Globus pallidus (tissue), 1 donor: ENCODE results near the gene MLLT3.

Source experiments
- DNase-seq: peaks from one replicate; pipeline ENCODE4 v3.0.0-alpha.2; 2015; ENCODE audit warnings: low spot score

The MLLT3 gene

DNA sequence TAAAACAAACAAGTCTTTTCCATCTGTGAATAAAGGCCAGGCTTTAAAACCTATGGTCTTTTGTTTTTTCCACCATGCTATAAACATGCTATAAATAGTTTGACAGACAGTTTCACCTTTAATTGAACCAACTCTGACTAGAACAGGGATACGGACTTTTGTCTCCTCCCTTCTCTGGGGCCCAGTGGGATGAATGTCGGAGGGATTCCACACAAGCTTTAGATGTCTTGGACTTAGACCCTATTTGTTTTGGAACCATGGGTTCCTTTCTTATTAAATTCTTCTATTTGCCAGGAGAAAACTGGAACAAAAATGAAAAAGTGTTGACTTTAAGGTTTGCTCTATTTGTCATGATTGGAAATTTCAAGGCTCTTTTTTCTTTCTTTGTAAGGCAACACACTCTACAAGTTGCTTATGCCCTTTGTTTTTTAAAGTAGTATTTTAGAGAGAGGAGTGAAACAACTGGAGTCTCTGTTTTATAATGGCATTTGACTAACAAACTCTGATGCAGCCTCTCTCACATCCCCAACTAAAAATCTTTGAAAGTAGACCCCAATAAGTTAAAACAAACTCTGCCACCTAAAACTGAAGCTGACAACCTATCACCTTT is 145.3 kb downstream of the MLLT3 start:
- DNase-seq: no peak

DNA sequence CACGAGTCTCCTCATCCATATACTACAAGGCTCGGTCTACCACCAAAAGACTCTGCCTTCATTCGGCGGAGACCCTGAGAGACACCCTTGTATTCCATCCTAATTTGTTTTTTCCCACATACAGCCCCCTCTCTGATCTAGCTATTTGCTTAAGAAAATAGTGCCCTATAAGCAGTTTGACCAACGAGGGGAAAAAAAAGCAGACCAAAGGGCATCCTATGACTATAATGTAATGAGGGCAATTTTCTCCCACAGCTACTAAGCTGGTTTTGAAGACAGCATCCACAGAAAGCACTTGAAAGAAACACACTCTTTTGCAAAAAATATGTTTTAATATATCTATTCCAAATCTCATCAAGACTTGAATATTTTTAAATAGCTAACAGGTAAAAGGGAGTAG is 147.8 kb downstream of the MLLT3 start:
- no peak for DNase-seq

DNA sequence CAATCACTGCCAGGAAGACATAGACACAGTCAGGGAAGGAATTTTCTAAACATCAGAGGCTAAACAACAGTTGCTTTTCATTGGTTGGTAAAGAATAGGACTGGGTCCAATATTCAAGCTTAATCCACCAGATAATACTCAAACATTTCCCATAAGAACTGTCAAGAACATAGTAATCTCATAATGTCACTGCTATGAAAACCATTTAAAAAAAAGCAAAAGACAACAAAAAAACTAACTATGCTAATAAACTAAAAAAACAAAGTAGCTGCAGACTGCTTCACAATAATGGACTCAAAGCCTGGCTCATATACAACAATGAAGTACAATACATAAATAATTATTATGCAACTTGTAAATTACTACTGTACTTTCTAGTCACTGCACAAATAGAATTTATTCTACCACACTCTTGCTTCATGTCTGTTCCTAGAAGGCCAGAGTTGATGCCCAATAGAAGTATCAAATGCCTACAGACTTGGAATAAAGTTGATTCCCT is 148.7 kb downstream of the MLLT3 start:
- DNase-seq: no peak

DNA sequence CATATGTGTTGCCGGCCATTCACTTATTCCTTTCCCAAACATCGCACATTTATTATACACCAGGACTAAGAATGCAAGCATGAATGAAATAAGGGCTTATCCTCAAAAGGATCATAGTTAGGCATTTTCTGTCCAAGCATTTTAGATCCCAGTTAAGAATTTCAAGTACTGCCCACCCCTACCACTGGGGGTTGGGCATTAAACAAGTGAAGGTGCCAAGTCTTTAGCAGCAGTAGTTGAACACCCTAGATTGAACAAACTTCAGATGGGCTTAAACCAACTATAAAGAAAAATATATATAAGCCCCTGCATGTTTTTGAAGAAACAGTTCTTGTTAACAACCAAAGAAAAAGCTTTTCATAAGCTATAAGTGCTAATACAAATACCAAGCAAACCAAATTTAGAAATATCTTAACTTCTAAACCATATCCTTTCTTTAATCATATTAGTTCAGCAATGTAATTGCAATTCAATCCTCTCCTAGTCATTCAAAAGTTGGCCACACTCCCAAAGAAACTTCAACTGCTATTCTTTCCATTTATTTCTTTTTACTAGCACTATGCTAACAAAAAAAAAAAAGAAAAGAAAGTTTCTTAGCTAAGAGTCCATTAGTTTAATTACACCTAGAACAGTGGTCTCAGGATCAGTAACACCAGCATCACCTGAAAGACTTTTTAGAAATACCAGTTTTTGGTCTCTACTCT is 149.8 kb downstream of the MLLT3 start:
- no peak for DNase-seq

DNA sequence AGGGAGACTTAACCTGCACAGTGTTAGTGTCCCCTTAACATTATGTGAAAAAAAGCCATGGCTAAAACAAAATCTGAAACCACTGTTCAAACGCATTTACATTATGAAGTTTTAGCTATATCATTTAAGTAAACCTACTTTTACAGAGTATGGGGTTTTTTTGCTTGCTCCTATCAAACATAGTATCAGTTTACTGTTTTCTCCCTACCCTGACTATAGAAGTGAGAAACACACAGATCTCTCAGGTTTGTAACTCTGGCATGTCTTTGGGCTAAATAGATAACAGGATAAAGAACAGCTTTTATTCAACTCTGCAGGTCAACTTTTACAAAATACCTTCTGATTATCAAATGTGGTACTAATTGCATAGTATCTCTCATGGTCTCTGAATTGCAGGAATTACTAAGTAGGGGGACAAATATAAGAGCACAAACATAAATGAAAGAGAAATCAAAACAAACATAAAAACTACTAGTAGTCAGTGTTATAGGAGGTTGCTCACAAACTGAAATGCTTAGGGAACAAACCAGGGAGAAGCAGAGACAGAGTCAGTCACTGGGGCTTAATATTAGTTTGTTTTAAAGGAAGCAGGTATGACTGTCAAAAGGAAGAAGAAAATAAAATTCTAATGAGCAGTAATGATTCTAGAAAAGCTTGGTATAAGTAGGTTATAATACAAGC is 155.8 kb downstream of the MLLT3 start:
- DNase-seq: no peak

DNA sequence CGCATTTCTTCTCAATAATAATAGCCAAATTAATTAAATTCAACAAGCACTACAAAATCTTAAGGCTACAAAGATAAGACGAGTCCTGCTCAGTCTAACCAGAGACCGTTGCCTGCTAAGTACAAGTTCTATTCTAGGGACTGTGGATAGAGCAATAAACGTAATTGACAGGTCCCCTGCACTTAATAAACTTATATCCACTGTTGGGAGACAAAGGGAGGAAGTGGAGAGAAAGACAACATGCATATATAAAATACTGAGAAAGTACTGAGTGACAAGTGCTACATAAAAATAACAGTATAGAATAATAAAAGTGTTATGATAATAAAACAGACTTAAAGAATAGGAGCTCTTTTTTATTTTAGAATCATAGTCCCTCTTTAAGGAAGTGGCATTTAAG is 158.1 kb downstream of the MLLT3 start:
- no peak for DNase-seq

DNA sequence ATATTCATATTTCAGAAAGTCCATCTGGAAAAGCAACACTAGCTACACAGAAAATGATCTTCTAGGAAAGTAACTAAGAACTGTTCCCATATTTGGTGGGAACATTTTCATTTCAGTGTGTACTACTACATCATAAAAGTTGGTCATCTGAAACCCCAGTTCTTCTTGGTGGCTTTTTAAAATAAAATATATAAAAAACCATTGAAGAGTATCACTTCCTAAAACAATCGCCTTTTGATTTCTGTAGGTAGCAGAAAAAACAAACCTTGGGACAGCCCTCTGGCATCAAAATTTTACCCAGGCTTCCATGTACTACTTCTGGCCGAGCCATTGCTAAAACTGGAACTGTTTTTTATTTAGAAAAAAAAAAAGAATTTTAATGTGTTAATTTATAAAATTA is 158.5 kb downstream of the MLLT3 start:
- no peak for DNase-seq

DNA sequence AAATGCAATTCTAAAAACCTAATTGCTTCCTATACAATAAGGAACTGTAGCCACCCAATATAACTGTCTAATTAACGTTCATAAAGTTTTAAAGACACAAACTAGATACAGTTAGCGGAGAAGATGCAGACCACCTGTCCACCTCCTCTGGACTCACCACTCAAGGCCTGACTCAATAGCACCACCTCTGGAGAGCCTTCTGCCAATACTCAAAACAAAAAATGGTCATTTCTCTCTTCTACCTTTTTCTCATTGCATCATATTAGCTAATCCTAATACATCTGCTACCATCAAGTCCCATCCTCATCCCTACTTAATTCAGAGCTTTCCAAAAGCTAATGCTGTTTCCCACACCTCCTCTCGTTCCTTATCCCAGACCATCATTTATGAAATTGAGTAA is 159.9 kb downstream of the MLLT3 start:
- DNase-seq: no peak

DNA sequence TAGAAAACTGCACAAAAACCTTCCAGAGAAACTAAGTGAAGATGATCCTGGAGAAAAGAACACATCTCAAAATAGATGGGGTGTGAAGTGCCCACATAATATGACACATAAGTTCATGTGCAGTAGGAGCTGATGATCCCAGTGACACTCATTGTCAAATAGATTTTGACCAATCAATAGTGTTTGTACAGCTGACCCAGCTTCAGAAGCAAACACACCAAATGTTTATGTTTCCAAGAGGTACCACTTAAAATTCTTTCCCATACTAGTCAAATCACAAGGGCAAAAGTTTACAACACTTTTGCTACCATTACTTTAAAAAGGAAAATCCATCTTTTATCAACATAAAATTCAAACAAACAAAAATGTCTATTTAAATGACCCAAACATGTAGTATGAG is 175.0 kb downstream of the MLLT3 start:
- DNase-seq: no peak

DNA sequence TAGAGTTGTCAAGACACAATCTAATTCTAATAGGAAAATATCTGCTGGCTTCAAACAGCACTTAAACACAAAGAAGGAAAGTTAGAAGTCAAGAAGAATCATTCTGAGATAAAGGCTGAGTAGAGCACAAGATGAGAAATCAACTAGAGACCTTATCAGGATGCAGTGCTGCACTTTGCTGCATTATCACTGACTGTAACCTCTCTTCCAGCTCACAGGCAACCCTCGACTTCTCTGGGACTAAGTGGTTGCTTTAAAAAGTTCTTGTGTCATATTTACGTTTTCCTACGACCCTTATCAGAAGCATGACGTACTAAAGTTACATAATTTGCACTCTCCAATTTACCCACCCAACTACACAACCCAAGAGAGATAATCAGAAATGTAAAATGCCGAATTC is 176.1 kb downstream of the MLLT3 start:
- no peak for DNase-seq

DNA sequence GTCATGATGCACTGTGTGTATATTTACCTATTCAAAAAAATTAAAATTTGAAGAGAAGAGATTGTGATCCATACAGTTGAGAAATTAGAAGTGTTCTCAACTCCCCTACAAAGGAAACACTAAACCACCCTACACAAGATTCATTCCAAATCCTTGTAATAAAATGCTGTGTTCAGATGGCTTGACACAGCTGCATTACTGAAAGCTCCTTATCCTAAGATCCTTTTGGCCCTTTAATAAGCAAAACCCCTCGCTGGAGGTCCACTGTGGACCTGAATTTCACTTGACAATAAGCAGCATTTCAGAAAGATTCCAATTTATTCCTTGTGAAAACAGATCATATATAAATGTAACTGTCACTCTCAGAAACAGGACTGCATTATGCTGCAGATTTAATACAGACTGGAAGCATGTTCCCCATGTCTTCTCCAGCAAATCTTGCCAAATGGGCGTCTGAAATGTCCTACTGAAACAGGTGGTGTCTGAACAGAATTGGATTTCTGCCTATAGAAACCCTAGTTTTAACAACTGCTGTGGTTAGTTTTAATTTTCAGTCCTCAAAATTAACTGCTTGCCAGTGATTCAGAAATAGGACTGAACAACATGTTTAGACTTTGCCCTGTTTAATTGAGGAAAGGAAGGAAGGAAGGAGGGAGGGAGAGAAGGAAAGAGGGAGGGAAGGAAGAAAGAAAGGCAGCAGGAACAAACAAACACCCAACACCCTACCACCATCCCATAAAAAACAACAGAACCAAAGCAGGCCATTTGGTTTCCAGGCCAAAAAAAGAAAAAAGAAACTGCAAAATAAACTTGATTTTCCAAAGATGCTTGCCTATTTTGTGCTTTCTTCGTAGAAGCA is 179.6 kb downstream of the MLLT3 start:
- DNase-seq: no peak

DNA sequence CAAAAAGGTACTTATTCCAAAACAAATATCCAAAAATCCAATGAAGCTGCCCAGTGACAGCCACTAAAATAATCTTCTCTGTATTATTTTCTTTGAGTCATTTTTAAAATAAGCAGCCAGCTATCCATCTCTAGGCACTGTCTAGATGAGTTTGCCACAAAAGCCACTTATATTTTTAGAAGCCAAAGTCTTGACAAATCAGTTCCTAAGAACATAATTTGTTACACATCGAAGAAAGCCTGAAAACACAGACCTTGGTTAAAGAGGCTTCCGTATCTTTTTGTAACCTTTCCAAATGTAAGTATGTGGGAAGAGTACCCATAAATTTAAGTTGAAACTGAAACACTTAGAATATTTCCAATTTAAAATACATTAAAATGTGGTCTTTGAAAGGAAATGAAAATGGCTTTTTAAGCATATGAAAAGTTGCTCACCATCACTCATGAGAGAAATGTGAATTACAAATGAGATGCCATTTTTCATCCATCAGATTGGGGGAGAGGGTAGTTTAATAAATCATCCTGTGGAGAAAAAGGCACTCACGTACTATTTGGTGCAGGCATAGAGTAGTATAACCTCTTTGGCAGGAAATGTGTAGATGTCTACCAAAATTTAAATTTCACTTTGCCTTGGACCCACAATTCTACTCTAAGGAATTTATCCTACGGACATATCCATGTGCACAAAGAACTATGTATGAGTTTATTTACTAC is 180.4 kb downstream of the MLLT3 start:
- DNase-seq: no peak

DNA sequence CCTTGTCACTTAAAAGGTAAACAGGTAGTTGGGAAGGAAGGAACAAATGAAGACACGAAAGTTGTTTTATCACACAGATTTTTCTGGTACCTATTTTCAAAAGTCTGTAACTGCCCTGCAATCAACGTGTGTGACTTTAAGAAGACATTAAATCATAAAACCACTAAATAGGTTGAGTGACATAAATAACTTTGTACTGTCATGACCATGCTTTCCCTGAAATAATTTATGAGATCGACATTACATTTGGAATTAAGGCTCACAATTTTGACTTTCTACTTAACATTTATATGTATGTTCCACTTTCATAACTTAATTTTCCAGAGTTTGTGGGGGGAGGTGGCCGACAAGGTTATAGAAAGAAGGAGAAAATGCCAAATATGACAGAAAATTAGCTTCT is 181.1 kb downstream of the MLLT3 start:
- no peak for DNase-seq

DNA sequence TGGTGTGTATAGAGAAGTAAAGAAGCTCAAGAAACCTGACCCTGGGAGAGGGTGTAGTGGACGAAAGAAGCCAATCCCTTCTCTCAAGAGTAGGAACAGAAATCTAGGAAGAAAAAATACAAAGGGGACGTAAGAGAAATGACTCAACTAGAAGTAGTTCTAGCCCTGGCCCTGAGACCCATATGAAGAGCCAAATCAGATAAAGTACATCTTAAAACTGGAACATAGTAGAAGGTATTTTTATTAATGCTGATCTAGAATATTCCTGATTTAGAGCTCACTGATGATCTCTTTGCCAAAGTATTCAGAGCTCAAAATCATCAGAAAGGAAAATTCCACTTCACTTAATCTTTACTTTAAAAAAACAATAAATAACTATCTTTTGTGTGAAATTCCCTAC is 184.8 kb downstream of the MLLT3 start:
- DNase-seq: no peak

DNA sequence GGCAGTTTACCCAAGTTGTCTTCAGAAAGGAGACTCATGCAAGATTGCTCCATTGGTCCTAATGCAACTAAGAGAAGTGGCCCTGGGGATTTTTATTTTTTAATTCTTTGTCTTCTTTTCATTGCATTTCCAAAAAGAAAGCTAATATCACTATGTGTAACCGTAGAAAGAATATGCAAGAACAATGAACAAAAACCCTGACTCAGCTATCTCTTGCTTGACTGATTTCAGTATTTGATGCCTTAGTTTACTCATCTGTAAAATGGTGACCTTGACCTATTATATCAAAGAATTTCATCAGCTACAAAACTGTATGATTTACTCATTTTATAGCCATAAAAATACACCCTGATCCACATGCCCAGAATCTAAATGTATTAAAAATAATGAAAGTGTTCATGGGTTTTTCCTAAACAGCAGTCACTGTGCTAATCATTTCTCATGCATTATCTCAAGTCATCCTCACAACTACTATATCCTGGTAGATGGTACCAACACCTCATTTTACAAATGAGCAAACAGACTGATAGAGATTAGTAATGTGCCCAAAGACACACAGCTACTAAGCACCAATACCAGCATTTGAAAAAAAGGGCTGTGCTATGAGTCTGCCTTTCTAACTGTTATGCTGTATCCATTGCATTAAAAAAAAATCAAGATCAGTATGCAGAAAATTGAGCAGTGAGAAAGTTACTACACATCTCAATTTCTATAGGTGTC is 185.7 kb downstream of the MLLT3 start:
- DNase-seq: no peak

DNA sequence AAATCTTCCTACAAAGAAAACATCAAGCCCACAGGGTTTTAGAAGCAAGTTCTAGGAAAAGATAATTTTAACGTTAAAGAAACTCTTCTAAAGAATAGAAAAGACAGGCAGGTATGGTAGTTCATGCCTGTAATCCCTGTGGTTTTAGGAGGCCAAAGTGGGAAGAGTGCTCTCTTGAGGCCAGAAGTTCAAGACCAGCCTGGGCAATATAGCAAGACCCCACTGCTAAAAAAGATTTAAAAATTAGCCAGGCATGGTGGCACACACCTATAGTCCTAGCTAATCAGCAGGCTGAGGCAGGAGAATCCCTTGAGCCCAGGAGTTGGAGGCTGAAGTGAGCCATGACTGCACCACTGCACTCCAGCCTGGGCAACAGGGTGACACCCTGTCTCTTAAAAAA is 193.3 kb downstream of the MLLT3 start:
- no peak for DNase-seq

DNA sequence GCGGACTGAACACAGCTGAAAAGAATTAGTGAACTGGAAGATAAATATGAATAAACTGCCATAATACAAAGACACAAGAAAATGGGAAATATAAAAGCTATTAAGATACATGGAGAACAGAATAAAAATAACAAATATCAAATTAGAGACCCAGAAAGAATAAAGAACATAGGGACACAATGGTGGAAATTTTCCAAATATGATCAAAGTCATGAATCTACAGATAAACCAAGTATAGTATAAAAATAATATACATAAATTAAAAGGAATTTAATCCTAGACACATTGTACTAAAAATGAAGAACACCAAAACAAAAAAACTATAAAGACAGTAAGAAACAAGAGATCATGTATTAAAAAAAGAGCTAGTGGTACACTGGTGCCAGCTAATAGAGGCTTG is 194.9 kb downstream of the MLLT3 start:
- DNase-seq: no peak

DNA sequence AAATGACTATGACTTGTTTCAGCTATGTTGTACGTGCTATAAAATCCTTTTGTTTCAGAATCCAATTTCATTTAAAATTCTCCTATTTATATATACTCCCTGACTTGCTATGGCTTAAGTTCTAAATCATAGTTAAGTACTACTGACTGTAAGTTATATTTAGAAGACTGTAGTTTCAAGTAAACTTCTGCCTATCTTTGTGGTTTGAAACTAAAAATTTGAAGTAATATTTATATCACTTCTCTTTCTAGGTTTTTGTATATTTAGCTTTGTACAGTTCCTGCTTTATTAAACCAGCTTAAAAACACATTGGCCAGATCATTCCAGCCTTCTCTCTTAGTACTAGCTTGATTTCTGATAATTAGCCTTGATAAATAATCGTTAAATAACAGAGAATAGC is 196.3 kb downstream of the MLLT3 start:
- no peak for DNase-seq

DNA sequence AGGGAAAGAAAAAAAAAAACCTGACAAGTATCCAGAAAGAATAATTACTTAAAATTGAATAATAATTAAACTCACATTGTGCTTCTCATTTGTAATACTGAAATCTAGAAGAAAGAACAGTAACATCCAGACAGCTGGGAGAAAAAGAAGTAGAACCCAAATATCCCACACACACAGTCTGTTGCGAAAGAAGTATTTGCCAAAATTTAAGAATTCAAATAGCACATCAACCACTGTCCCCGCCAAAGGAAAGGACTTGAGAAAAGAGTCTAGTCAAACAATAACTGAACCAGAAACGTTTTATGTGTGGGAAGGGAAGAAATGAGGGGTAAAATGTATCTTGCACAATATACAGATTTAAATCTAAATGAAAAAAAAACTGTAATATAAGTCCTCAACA is 202.8 kb downstream of the MLLT3 start:
- DNase-seq: no peak

DNA sequence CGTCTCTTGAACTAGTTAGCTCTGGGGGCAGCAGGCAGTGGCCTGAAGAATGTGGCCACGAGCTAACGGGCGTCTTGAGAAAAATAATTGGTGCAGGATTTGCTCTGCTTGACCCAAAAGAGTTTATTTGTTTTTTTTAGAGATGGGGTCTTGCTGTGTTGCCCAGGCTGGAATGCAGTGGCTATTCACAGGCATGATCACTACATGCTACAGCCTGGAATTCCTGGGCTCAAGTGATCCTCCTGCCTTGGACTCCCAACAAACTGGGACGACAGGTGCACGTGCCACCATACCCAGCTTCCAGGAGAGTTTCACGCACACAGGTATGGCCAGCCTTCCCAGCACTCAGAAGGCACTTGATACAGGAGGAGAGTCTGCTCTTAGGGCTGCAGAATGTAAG is 203.8 kb downstream of the MLLT3 start:
- no peak for DNase-seq
